NB4 (cell line): Measurements from ENCODE around the gene LRP1B.

Experiments used
- MYC ChIP-seq: IDR thresholded peaks from 2 replicates; pipeline ENCODE4 v1.6.1; 2011; ENCODE audit warnings: low read depth, low read length
- POLR2A ChIP-seq: IDR thresholded peaks from 2 replicates; pipeline ENCODE4 v1.6.1; 2011; ENCODE audit warnings: mild to moderate bottlenecking; ENCODE audit not compliant: insufficient read length; ENCODE audit errors: extremely low read depth
- TF ChIP-seq, protein P1 (sequence below): IDR thresholded peaks from one replicate; pipeline ENCODE4 v1.5.1; 2012; ENCODE audit warnings: low read depth, low read length

DNA sequence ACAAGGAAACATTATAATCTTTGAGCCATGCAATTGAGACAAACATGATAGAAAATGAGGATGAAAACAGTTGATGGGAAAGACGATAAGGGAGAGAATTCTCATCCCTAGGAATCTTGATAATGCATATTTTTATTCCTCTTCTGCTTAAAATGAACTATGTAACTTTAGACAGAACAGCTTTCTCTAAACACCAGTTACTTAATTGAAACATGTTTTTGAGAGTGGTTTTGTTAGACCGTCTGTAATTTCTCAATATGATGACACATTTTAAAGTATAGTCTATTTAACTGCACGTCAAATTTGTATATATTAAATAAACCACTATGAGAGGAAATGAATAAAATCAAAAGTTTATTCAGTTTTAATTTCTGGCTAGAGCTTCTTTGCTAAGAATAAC lies 1896.7 kb downstream of the LRP1B start:
- TF ChIP-seq POLR2A (no peak), MYC (no peak)
- TF ChIP-seq, protein P1, sequence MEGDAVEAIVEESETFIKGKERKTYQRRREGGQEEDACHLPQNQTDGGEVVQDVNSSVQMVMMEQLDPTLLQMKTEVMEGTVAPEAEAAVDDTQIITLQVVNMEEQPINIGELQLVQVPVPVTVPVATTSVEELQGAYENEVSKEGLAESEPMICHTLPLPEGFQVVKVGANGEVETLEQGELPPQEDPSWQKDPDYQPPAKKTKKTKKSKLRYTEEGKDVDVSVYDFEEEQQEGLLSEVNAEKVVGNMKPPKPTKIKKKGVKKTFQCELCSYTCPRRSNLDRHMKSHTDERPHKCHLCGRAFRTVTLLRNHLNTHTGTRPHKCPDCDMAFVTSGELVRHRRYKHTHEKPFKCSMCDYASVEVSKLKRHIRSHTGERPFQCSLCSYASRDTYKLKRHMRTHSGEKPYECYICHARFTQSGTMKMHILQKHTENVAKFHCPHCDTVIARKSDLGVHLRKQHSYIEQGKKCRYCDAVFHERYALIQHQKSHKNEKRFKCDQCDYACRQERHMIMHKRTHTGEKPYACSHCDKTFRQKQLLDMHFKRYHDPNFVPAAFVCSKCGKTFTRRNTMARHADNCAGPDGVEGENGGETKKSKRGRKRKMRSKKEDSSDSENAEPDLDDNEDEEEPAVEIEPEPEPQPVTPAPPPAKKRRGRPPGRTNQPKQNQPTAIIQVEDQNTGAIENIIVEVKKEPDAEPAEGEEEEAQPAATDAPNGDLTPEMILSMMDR, result no peak
